Smooth muscle cell (in vitro differentiated cells): Measurements from ENCODE around the gene BPIFB1. TPM values are rescaled to one million over a fixed set of nuclear protein-coding genes. Genes with fewer than 3 reads are reported as not detected.

Experiments
- DNase-seq: peaks from one replicate; lab custom pipeline; 2025; ENCODE audit not compliant: unreplicated experiment; lab: John Stamatoyannopoulos, UW
- H2AFZ ChIP-seq: fragments of 200-600 bp; sonication (generic); 2 replicates; pipeline ENCODE4 v1.6.0; 2016; ENCODE audit warnings: antibody characterized with exemption, low read depth, mild to moderate bottlenecking
- H3F3A ChIP-seq: fragments of 200-600 bp; sonication (generic); 2 replicates; pipeline ENCODE4 v1.6.0; 2017; ENCODE audit warnings: antibody characterized with exemption, low read depth
- H3K27ac ChIP-seq: fragments of 200-600 bp; sonication (generic); 2 replicates; pipeline ENCODE4 v1.5.1; 2016; ENCODE audit warnings: low read depth, mild to moderate bottlenecking
- H3K27me3 ChIP-seq: fragments of 200-600 bp; sonication (generic); 2 replicates; pipeline ENCODE4 v1.6.1; 2016; ENCODE audit warnings: low read depth, mild to moderate bottlenecking
- H3K36me3 ChIP-seq: fragments of 200-600 bp; sonication (generic); 2 replicates; pipeline ENCODE4 v1.5.1; 2016; ENCODE audit warnings: low read depth
- H3K4me1 ChIP-seq: fragments of 200-600 bp; sonication (generic); 2 replicates; pipeline ENCODE4 v1.5.1; 2016; ENCODE audit warnings: low read depth
- H3K4me2 ChIP-seq: fragments of 200-600 bp; sonication (generic); 2 replicates; pipeline ENCODE4 v1.6.0; 2016; ENCODE audit warnings: mild to moderate bottlenecking
- H3K4me3 ChIP-seq: fragments of 200-600 bp; sonication (generic); 2 replicates; pipeline ENCODE4 v1.5.1; 2016; ENCODE audit warnings: mild to moderate bottlenecking
- H3K79me2 ChIP-seq: fragments of 200-600 bp; sonication (generic); 2 replicates; pipeline ENCODE4 v1.6.0; 2016; ENCODE audit warnings: low read depth, mild to moderate bottlenecking
- H3K9ac ChIP-seq: fragments of 200-600 bp; sonication (generic); 2 replicates; pipeline ENCODE4 v1.6.0; 2016; ENCODE audit warnings: low read depth
- H3K9me3 ChIP-seq: fragments of 200-600 bp; sonication (generic); replicated peaks from 2 replicates; pipeline ENCODE4 v1.5.1; 2016; ENCODE audit warnings: low read depth
- H4K20me1 ChIP-seq: fragments of 200-600 bp; sonication (generic); 2 replicates; pipeline ENCODE4 v1.6.0; 2016; ENCODE audit warnings: low read depth
- WGBS: methylation state at CpG from one replicate; pipeline ENCODE4 v1.1.7; 2016; ENCODE audit warnings: low lambda C conversion rate; 5-methylcytosine and 5-hydroxymethylcytosine counted together
- polyA plus RNA-seq: library from polyadenylated mRNA; unstranded; fragments of >200 nt; fragmentation: Nextera tagmentation; extraction: Ambion mirVana; gene quantifications from 2 replicates; pipeline ENCODE4 v1.2.1, GENCODE V29; 2016
- total RNA-seq: library from RNA; depleted of rRNA; stranded (reverse); fragments of >200 nt; gene quantifications from 2 replicates; pipeline ENCODE4 v1.2.3, GENCODE V29; 2014
- TF ChIP-seq, protein P1 (sequence below): fragments of 200-600 bp; sonication (generic); IDR thresholded peaks from 2 replicates; pipeline ENCODE4 v1.5.1; 2017; ENCODE audit warnings: borderline replicate concordance, mild to moderate bottlenecking, antibody characterized with exemption; ENCODE audit not compliant: insufficient read depth, poor library complexity, severe bottlenecking

The BPIFB1 gene
- total and polyA plus RNA-seq, 2 experiments from 2014 or later, result not detected

DNA sequence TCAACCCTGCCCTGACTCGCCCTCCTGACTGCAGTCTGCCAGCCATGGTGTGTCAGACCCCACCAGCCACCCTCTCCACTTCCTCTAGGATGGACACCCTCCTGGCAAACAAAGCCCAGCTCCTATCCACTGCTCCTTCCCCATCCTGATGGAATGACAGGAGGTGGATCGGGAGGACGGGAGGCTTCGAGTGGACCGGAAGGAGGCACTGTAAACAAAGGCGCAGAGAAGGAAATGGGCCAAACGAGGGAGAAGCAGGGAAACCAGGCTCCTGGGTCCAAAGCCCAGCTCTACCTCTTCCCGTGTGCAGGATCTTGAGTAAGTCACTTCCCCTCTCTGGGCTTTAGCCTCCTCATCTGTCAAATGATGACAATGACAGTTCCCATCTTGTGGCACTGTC is 40.2 kb downstream of the BPIFB1 start:
- WGBS, result 88% methylated on average over 8 of the region's 8 CpGs
- Histone ChIP-seq H2AFZ (no peak overlapping the region), H3K36me3 (no peaks in the 10 kb centered on the region), H3K79me2 (no peaks in the 10 kb centered on the region), H4K20me1 (no peaks in the 10 kb centered on the region), H3K4me1 (no peaks in the 10 kb centered on the region), H3K9ac (no peak overlapping the region), H3K9me3 (no peaks in the 10 kb centered on the region), H3K4me3 (no peak overlapping the region), H3F3A (no peaks in the 10 kb centered on the region), H3K27me3 (no peaks in the 10 kb centered on the region), H3K4me2 (no peak overlapping the region), H3K27ac (no peak overlapping the region)
- TF ChIP-seq, protein P1, sequence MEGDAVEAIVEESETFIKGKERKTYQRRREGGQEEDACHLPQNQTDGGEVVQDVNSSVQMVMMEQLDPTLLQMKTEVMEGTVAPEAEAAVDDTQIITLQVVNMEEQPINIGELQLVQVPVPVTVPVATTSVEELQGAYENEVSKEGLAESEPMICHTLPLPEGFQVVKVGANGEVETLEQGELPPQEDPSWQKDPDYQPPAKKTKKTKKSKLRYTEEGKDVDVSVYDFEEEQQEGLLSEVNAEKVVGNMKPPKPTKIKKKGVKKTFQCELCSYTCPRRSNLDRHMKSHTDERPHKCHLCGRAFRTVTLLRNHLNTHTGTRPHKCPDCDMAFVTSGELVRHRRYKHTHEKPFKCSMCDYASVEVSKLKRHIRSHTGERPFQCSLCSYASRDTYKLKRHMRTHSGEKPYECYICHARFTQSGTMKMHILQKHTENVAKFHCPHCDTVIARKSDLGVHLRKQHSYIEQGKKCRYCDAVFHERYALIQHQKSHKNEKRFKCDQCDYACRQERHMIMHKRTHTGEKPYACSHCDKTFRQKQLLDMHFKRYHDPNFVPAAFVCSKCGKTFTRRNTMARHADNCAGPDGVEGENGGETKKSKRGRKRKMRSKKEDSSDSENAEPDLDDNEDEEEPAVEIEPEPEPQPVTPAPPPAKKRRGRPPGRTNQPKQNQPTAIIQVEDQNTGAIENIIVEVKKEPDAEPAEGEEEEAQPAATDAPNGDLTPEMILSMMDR, result no peak
- no peak for DNase-seq

DNA sequence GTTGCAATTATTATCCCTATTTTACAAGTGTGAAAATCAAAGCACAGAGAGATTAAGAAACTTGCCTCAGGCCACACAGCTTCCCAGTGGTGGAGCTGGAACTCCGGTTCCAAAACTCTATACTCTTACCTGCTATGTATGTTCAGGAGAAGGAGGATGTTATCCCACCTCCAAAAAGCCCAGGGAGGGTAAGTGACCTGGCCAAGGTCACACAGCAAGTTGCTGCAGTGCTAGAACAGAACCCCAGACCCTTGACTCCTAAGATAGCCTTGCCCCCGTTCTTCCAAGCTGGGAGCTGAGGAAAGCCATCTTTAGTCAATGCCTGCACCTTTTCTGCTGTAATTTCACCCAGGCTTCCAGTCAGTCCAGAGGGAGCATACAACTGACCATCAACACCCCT is 42.3 kb downstream of the BPIFB1 start:
- Histone ChIP-seq H2AFZ (no peak overlapping the region), H3K4me3 (no peak overlapping the region), H4K20me1 (no peaks in the 10 kb centered on the region), H3K79me2 (no peaks in the 10 kb centered on the region), H3F3A (no peaks in the 10 kb centered on the region), H3K9ac (no peak overlapping the region), H3K9me3 (no peaks in the 10 kb centered on the region), H3K4me2 (no peak overlapping the region), H3K27me3 (peaks cover 12% of the 10 kb centered on the region), H3K36me3 (no peaks in the 10 kb centered on the region), H3K4me1 (no peaks in the 10 kb centered on the region), H3K27ac (no peak overlapping the region)
- WGBS, result 94% methylated on average over 2 of the region's 2 CpGs
- DNase-seq, result no peak
- TF ChIP-seq, protein P1, result no peak

DNA sequence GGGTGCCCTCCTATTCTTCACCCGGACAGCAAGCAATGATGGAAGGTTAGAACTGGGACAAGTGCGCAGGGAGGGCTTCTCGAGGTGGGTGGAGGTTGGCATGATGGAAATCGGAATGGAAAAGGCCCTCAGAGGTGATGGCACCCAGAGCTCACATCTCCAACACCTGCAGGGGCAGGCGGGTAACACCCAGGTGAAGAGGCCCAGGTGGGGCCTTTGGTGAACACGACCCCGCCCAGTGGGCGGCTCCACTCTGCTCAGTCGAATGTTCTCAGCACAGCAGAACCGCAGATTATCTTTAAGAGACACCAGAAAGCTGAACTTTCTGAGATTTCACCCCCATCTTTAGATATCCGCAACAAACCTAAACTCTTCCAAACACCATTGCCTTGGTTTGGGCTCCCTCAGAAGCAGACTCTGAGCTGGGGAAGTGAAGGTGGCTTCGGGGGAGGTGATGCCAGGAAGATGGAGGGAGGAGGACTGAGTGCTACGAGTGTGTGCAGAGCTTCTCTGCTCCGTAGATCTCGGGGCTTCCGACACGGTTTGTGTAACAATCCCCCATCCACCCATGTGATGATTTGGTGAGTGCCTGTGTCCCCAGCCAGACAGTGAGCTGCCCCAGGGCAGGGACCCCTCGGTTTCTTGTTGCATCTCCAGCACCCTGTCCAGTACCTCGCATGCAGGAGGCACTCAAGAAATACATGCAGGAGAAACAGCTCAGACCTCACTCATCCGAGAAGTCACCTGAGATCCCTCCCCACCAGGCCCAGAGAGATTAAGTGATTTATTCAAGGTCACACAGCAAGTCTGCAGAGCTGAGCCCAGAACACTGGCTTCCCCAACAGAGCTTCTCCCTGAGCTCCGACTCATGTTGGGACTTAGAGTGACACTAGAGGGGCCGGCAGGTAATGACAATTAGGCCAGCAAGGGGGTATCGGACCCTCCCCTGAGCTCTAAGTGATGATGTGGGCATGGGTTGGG is 45.4 kb downstream of the BPIFB1 start:
- H2AFZ ChIP-seq, result no peak overlapping the region
- no peaks in the 10 kb centered on the region for H3K36me3 ChIP-seq
- H3K27me3 ChIP-seq, result peaks cover 21% of the 10 kb centered on the region
- H3K79me2 ChIP-seq, result no peaks in the 10 kb centered on the region
- H3K9ac ChIP-seq, result no peak overlapping the region
- H3F3A ChIP-seq, result no peaks in the 10 kb centered on the region
- no peak overlapping the region for H3K4me2 ChIP-seq
- no peaks in the 10 kb centered on the region for H4K20me1 ChIP-seq
- H3K4me3 ChIP-seq, result no peak overlapping the region
- no peaks in the 10 kb centered on the region for H3K9me3 ChIP-seq
- 89% methylated on average over 23 of the region's 23 CpGs for WGBS
- TF ChIP-seq, protein P1, result no peak
- no peaks in the 10 kb centered on the region for H3K4me1 ChIP-seq
- no peak overlapping the region for H3K27ac ChIP-seq
- no peak for DNase-seq
